K562 (cell line): ENCODE results near the gene MALAT1. TPM values are rescaled to one million over a fixed set of nuclear protein-coding genes. Genes with fewer than 3 reads are reported as not detected.
A peak's percentile ranks its signal among the peaks of the same experiment; 100 is the strongest.

Source experiments
- CAMTA2 ChIP-seq: fragments of 250-450 bp; sonication (Bioruptor Pico); conservative IDR thresholded peaks from 2 replicates; pipeline ENCODE4 v1.5.1; 2022
- CUX1 ChIP-seq: fragments of 200-800 bp; sonication (Bioruptor generic); IDR thresholded peaks from 2 replicates; pipeline ENCODE4 v1.6.1; 2016; ENCODE audit warnings: missing genetic modification characterization, missing compliant biosample characterization
- FOS ChIP-seq: IDR thresholded peaks from 3 replicates; pipeline ENCODE4 v1.6.1; 2011; ENCODE audit not compliant: insufficient read length; ENCODE audit errors: extremely low read depth
- HNRNPH1 ChIP-seq: fragments of 200-400 bp; formaldehyde crosslinking; optimal IDR thresholded peaks from 2 replicates; pipeline ENCODE3; 2017; ENCODE audit warnings: low read depth, mild to moderate bottlenecking, low read length, moderate library complexity
- ILF3 ChIP-seq: fragments of 450-650 bp; IDR thresholded peaks from 2 replicates; pipeline ENCODE4 v1.6.1; 2018; ENCODE audit warnings: antibody characterized with exemption, mild to moderate bottlenecking, moderate library complexity, borderline replicate concordance
- KAT7 ChIP-seq: sonication (generic); formaldehyde crosslinking; IDR thresholded peaks from 2 replicates; pipeline ENCODE4 v1.8.0; 2022; ENCODE audit warnings: missing genetic modification reagents, mild to moderate bottlenecking, borderline replicate concordance
- KAT8 ChIP-seq: fragments of 450-650 bp; IDR thresholded peaks from 2 replicates; pipeline ENCODE4 v1.6.1; 2016; ENCODE audit warnings: low read depth, mild to moderate bottlenecking
- NFIX ChIP-seq: fragments of 250-450 bp; sonication (Bioruptor Pico); IDR thresholded peaks from 2 replicates; pipeline ENCODE4 v1.4.0; 2020; ENCODE audit warnings: low read depth, mild to moderate bottlenecking, moderate library complexity
- NR3C1 ChIP-seq: sonication (generic); formaldehyde crosslinking; IDR thresholded peaks from 2 replicates; pipeline ENCODE4 v1.8.1; 2022; ENCODE audit warnings: missing genetic modification reagents
- PHF8 ChIP-seq: fragments of 200-600 bp; sonication (generic); IDR thresholded peaks from 2 replicates; pipeline ENCODE4 v1.6.1; 2012; ENCODE audit warnings: mixed run types, mild to moderate bottlenecking, inconsistent platforms, low read length, moderate library complexity, borderline replicate concordance
- SMARCA4 ChIP-seq: fragments of 450-650 bp; IDR thresholded peaks from 2 replicates; pipeline ENCODE4 v1.6.1; 2016
- SUPT5H ChIP-seq: fragments of 450-650 bp; IDR thresholded peaks from 2 replicates; pipeline ENCODE4 v1.6.1; 2016
- ZEB2 ChIP-seq: fragments of 450-650 bp; IDR thresholded peaks from 2 replicates; pipeline ENCODE4 v1.6.1; 2016
- ZNF778 ChIP-seq: fragments of 450-650 bp; formaldehyde crosslinking; IDR thresholded peaks from 2 replicates; pipeline ENCODE4 v1.4.0; 2020; ENCODE audit warnings: mild to moderate bottlenecking, moderate library complexity
- ZZZ3 ChIP-seq: fragments of 450-650 bp; IDR thresholded peaks from 2 replicates; pipeline ENCODE4 v1.6.1; 2016; ENCODE audit warnings: antibody characterized with exemption, mild to moderate bottlenecking, moderate library complexity
- polyA plus RNA-seq, 8 experiments: library from polyadenylated mRNA; depleted of rRNA in 4 of 8; stranded (reverse) in 5 of 8; unstranded in 3 of 8; fragments of >200 nt; fragmentation: Nextera tagmentation in 2 of 8; fragmentation: Illumina TruSeq in 1 of 8; extraction: Ambion mirVana in 2 of 8; extraction: Trizol in 1 of 8; gene quantifications; 2 replicates each; pipeline versions ENCODE4 v1.2.1 to v1.2.3, GENCODE V29; 2011 to 2014; ENCODE audit warnings: inconsistent platforms in 1 of 8, missing spikeins in 1 of 8
- total RNA-seq, 7 experiments: library from RNA; depleted of rRNA in 6 of 7; stranded (reverse); fragments of >200 nt in 6 of 7; fragmentation: Illumina TruSeq in 2 of 7; extraction: Trizol in 2 of 7; gene quantifications; 2 replicates each; pipeline versions ENCODE4 v1.2.1 to v1.2.3, GENCODE V29; 2011 to 2021; ENCODE audit warnings: low replicate concordance in 1 of 7
- TF ChIP-seq, protein P1 (sequence below): fragments of 250-450 bp; sonication (Bioruptor Pico); IDR thresholded peaks from 2 replicates; pipeline ENCODE4 v1.5.0; 2021; ENCODE audit warnings: mild to moderate bottlenecking, moderate library complexity
- TF ChIP-seq, protein P2 (sequence below), 2 experiments: fragments of 150-350 bp in 1 of 2; IDR thresholded peaks; 2 replicates each; pipeline ENCODE4 v1.6.1; 2012 to 2016; ENCODE audit warnings: low read depth in 2 of 2, low read length in 2 of 2, mild to moderate bottlenecking in 1 of 2, moderate library complexity in 1 of 2

The MALAT1 gene
- total and polyA plus RNA-seq, 9 of the 15 experiments (the other 6 are each of a cell fraction or from before 2014, with no cell fraction given): 363 to 8,715 (median 2,351) TPM

DNA sequence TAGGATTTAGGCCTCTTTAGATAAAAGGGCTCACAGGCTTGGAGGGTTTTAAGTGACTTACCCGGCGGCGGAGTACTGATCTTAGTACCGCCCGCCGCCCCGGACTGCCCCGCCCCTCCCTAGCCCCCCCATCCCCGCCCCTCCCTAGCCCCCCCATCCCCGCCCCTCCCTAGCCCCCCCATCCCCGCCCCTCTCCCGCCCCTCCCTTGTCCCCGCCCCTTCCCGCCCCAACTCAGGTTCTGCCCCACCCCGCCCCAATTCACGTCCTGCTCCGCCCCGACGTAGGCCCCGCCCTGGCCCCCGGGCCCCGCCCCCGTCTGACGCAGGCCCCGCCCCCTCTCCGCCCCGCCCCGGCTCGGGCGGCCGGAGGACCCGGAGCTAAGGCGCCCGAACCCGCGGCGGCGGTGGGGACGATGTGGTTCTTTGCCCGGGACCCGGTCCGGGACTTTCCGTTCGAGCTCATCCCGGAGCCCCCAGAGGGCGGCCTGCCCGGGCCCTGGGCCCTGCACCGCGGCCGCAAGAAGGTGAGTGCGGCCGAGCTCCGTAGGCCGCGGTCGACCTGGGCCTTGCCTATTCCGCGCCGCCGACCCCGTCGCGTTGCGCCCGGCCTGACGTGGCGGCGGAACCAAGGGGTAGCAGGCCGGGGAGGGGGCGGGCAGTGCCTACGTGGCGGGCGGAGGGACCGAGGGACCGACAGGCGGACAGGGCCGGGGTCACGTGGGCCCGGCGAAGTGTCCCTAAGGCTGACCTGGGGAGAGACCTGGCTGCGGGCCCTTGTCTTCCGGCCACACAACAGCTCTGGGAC, 26.1 kb downstream of the MALAT1 start, which contains the start of gene SCYL1 (continued):
- TF ChIP-seq KAT7 (CRISPR knock-in tag) (peak; percentile 78; the same call in 1 of the 2 replicates), PHF8 (peak; percentile 79; the same call in 1 of the 2 replicates), FOS (no peak), NR3C1 (CRISPR knock-in tag) (no peak), ZEB2 (no peak), CUX1 (CRISPR knock-in tag) (no peak), HNRNPH1 (no peak), ILF3 (no peak), SMARCA4 (no peak), ZZZ3 (no peak), SUPT5H (peak; percentile 57), KAT8 (no peak), ZNF778 (CRISPR knock-in tag) (no peak), NFIX (CRISPR knock-in tag) (no peak), CAMTA2 (CRISPR knock-in tag) (no peak)
- TF ChIP-seq, protein P1, sequence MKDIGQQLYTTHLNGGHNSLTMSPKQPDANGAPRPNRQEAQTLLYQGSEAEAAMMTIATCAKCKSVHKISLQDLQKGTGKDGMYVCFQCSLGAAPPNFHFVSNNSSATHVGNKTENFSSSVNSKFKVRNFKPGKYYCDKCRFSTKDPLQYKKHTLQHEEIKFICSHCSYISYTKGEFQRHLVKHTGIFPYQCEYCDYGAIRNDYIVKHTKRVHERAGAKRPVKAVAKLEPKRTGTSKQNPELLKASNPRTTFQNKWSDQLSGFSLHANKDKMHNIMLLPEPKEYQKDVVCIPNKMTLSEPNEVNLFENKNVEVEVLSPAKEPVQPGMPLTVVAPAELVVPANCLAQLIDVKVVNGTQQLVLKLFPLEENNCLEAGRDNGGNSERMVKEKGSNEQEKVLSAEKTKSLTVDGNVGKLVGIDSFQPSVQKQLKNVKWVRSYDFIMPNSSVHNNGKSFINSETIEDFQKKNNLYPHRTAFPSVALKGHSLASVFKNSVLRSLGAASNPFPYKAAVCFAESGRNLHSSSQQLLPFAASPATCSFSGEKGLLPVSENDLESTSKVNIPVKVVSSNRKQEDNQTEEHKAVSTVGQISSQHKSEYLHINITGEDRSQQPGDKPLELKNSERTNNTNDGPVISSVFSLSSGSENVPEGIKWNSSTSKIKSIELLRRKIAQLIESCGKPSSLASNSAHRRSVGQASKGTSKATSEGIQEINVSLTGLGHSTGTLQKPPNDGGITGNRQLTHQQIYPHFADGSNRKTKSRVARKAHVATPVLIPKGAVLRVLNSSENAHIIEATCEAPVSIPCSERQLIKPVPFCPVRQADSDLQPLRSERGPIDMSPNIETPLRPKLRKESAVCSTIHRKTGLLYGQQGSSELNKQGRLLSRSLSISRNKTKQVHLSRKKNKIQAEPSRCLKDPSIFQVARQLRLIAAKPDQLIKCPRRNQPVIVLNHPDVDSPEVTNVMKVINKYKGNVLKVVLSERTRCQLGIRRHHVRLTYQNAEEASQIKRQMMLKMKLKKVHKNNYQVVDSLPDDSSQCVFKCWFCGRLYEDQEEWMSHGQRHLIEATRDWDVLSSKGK: no peak
- TF ChIP-seq, protein P2, sequence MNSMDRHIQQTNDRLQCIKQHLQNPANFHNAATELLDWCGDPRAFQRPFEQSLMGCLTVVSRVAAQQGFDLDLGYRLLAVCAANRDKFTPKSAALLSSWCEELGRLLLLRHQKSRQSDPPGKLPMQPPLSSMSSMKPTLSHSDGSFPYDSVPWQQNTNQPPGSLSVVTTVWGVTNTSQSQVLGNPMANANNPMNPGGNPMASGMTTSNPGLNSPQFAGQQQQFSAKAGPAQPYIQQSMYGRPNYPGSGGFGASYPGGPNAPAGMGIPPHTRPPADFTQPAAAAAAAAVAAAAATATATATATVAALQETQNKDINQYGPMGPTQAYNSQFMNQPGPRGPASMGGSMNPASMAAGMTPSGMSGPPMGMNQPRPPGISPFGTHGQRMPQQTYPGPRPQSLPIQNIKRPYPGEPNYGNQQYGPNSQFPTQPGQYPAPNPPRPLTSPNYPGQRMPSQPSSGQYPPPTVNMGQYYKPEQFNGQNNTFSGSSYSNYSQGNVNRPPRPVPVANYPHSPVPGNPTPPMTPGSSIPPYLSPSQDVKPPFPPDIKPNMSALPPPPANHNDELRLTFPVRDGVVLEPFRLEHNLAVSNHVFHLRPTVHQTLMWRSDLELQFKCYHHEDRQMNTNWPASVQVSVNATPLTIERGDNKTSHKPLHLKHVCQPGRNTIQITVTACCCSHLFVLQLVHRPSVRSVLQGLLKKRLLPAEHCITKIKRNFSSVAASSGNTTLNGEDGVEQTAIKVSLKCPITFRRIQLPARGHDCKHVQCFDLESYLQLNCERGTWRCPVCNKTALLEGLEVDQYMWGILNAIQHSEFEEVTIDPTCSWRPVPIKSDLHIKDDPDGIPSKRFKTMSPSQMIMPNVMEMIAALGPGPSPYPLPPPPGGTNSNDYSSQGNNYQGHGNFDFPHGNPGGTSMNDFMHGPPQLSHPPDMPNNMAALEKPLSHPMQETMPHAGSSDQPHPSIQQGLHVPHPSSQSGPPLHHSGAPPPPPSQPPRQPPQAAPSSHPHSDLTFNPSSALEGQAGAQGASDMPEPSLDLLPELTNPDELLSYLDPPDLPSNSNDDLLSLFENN (IDR thresholded peaks at IDR 0.05; ENCODE audit: low read depth in 2 of 2, low read length in 2 of 2): no peak
